ENCODE data around the gene PCGF5. TPM values are rescaled to one million over a fixed set of nuclear protein-coding genes. Genes with fewer than 3 reads are reported as not detected.

PCGF5 gene
- total and polyA plus RNA-seq, 2 experiments from 2014 or later: 7.7 to 8.7 TPM

DNA sequence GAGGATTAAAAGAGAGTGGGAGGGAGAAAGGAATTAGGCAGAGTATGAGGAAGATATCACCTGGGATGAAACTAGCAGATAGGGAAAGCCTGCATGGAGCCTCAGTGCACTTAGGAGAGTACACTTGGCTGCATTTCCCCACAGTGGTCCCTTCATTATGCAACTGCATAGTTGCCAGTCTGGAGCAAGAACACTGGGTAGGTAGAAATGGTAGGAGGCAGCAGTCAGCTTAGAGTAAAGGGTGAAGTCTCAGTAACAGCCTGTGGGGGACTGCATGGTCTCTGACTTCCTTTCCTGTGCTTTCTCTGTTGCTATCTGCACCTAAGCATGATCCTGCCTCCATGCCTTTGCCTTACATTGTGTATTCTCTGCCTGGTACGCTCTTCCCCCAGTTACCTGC lies 14.0 kb upstream of the PCGF5 start:
- H3K79me2 ChIP-seq (replicated peaks; ENCODE audit: insufficient read depth): no peaks in the 10 kb centered on the region
- H3K36me3 Mint-ChIP-seq (ENCODE audit: low read depth): no peaks in the 10 kb centered on the region
- H3K36me3 ChIP-seq (ENCODE audit: insufficient read depth): no peaks in the 10 kb centered on the region
- no peak overlapping the region for H3K27ac Mint-ChIP-seq
- DNase-seq (ENCODE audit: low spot score) (peak; percentile 46), ATAC-seq (peak; percentile 95)
- H3K4me1 Mint-ChIP-seq: peaks cover 31% of the 10 kb centered on the region
- no peaks in the 10 kb centered on the region for H3K27me3 ChIP-seq (ENCODE audit: insufficient read depth)
- no peak overlapping the region for H3K4me3 ChIP-seq
- H3F3A ChIP-seq (replicated peaks; ENCODE audit: low read depth): no peaks in the 10 kb centered on the region
- H3K9me3 Mint-ChIP-seq: no peaks in the 10 kb centered on the region
- peaks cover 27% of the 10 kb centered on the region for H3K4me1 ChIP-seq (ENCODE audit: insufficient read depth)
- H3K4me2 ChIP-seq: no peak overlapping the region
- H4K20me1 ChIP-seq (replicated peaks; ENCODE audit: insufficient read depth): no peaks in the 10 kb centered on the region
- H3K4me3 Mint-ChIP-seq: no peak overlapping the region
- no peaks in the 10 kb centered on the region for H3K9me2 ChIP-seq (ENCODE audit: insufficient read depth)
- TF ChIP-seq EZH2 (IDR thresholded peaks at IDR 0.05; ENCODE audit: low read depth, unreplicated experiment): no peak
- TF ChIP-seq ZNF114 (CRISPR knock-in tag; IDR thresholded peaks at IDR 0.05): no peak
- TF ChIP-seq JUNB (IDR thresholded peaks at IDR 0.05; ENCODE audit: unreplicated experiment): no peak
- no peak for TF ChIP-seq CTCF (conservative IDR thresholded peaks at IDR 0.05; ENCODE audit: low read depth in 2 of 2)
- TF ChIP-seq NANOG (IDR thresholded peaks at IDR 0.05; ENCODE audit: borderline replicate concordance): no peak
- no peak for TF ChIP-seq ZNF331 (CRISPR knock-in tag; IDR thresholded peaks at IDR 0.05; ENCODE audit: low read depth)
- no peak for TF ChIP-seq POLR2AphosphoS5 (IDR thresholded peaks at IDR 0.05; ENCODE audit: low read depth)
- TF ChIP-seq CREB1 (CRISPR knock-in tag; IDR thresholded peaks at IDR 0.05; ENCODE audit: low read depth): no peak
- TF ChIP-seq EZH2phosphoT487 (IDR thresholded peaks at IDR 0.05; ENCODE audit: unreplicated experiment): no peak
- TF ChIP-seq ETS1 (IDR thresholded peaks at IDR 0.05): no peak
- TF ChIP-seq STAT1 (IDR thresholded peaks at IDR 0.05; ENCODE audit: unreplicated experiment): no peak
- no peak for TF ChIP-seq REST (IDR thresholded peaks at IDR 0.05; ENCODE audit: unreplicated experiment)
- TF ChIP-seq, protein P1, sequence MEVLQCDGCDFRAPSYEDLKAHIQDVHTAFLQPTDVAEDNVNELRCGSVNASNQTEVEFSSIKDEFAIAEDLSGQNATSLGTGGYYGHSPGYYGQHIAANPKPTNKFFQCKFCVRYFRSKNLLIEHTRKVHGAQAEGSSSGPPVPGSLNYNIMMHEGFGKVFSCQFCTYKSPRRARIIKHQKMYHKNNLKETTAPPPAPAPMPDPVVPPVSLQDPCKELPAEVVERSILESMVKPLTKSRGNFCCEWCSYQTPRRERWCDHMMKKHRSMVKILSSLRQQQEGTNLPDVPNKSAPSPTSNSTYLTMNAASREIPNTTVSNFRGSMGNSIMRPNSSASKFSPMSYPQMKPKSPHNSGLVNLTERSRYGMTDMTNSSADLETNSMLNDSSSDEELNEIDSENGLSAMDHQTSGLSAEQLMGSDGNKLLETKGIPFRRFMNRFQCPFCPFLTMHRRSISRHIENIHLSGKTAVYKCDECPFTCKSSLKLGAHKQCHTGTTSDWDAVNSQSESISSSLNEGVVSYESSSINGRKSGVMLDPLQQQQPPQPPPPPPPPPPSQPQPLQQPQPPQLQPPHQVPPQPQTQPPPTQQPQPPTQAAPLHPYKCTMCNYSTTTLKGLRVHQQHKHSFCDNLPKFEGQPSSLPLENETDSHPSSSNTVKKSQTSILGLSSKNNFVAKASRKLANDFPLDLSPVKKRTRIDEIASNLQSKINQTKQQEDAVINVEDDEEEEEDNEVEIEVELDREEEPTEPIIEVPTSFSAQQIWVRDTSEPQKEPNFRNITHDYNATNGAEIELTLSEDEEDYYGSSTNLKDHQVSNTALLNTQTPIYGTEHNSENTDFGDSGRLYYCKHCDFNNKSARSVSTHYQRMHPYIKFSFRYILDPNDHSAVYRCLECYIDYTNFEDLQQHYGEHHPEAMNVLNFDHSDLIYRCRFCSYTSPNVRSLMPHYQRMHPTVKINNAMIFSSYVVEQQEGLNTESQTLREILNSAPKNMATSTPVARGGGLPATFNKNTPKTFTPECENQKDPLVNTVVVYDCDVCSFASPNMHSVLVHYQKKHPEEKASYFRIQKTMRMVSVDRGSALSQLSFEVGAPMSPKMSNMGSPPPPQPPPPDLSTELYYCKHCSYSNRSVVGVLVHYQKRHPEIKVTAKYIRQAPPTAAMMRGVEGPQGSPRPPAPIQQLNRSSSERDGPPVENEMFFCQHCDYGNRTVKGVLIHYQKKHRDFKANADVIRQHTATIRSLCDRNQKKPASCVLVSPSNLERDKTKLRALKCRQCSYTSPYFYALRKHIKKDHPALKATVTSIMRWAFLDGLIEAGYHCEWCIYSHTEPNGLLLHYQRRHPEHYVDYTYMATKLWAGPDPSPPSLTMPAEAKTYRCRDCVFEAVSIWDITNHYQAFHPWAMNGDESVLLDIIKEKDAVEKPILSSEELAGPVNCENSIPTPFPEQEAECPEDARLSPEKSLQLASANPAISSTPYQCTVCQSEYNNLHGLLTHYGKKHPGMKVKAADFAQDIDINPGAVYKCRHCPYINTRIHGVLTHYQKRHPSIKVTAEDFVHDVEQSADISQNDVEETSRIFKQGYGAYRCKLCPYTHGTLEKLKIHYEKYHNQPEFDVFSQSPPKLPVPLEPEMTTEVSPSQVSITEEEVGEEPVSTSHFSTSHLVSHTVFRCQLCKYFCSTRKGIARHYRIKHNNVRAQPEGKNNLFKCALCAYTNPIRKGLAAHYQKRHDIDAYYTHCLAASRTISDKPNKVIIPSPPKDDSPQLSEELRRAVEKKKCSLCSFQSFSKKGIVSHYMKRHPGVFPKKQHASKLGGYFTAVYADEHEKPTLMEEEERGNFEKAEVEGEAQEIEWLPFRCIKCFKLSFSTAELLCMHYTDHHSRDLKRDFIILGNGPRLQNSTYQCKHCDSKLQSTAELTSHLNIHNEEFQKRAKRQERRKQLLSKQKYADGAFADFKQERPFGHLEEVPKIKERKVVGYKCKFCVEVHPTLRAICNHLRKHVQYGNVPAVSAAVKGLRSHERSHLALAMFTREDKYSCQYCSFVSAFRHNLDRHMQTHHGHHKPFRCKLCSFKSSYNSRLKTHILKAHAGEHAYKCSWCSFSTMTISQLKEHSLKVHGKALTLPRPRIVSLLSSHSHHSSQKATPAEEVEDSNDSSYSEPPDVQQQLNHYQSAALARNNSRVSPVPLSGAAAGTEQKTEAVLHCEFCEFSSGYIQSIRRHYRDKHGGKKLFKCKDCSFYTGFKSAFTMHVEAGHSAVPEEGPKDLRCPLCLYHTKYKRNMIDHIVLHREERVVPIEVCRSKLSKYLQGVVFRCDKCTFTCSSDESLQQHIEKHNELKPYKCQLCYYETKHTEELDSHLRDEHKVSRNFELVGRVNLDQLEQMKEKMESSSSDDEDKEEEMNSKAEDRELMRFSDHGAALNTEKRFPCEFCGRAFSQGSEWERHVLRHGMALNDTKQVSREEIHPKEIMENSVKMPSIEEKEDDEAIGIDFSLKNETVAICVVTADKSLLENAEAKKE (CRISPR knock-in tag; IDR thresholded peaks at IDR 0.05): no peak
- peak overlapping the region; percentile 25; the same call in 1 of the 2 replicates for H2AFZ ChIP-seq
- H3K27ac ChIP-seq (ENCODE audit: low read depth): no peak overlapping the region
- H3K27me3 Mint-ChIP-seq (ENCODE audit: insufficient read depth, low read depth, poor library complexity): no peaks in the 10 kb centered on the region

Measured in GM23338 (cell line).